ENCODE results near the gene ZC3H10. TPM values are rescaled to one million over a fixed set of nuclear protein-coding genes. Genes with fewer than 3 reads are reported as not detected.

The ZC3H10 gene
- total RNA-seq, 1 experiment from 2014 or later = 8.7 TPM

- intact Hi-C loops (cut with micrococcal nuclease) = no loop called here
- Histone ChIP-seq H3K4me2 (ENCODE audit: low read length) (no peak overlapping the region), H3K79me2 (ENCODE audit: insufficient read depth, low read length) (no peaks in the 10 kb centered on the region), H3K9me2 (ENCODE audit: insufficient read depth) (no peaks in the 10 kb centered on the region), H3K27ac (ENCODE audit: low read depth, low read length) (no peak overlapping the region), H4K20me1 (ENCODE audit: insufficient read depth) (no peaks in the 10 kb centered on the region), H3K4me1 (ENCODE audit: control insufficient read depth in 1 of 2, insufficient read depth in 2 of 2, low read length in 2 of 2) (no peaks in the 10 kb centered on the region), H3K27me3 (ENCODE audit: insufficient read depth, low read length) (no peaks in the 10 kb centered on the region), H3K36me3 (ENCODE audit: control insufficient read depth in 1 of 2, insufficient read depth in 2 of 2, low read length in 2 of 2) (peaks cover 16 to 26% of the 10 kb centered on the region in 2 experiments; a peak in 3 of 4 replicates), H3K9ac (ENCODE audit: low read length) (no peak overlapping the region), H2AFZ (ENCODE audit: low read depth, low read length, poor library complexity, severe bottlenecking) (no peak overlapping the region), H3K4me3 (replicated peaks in 1 of 2; ENCODE audit: low read depth in 1 of 2, low read length in 2 of 2) (no peak overlapping the region), H3K9me3 (ENCODE audit: control insufficient read depth in 1 of 2, insufficient read depth in 1 of 2, low read depth in 1 of 2, low read length in 2 of 2) (no peaks in the 10 kb centered on the region)
- DNase-seq (ENCODE audit: low read depth, low spot score) (no peak), ATAC-seq (no peak)
- no peak for TF ChIP-seq EZH2phosphoT487 (IDR thresholded peaks at IDR 0.05; ENCODE audit: borderline replicate concordance)
- TF ChIP-seq EGR1 (IDR thresholded peaks at IDR 0.05; ENCODE audit: low read depth) = no peak
- no peak for TF ChIP-seq SIN3A (IDR thresholded peaks at IDR 0.05; ENCODE audit: low read depth)
- no peak for TF ChIP-seq ELF1 (IDR thresholded peaks at IDR 0.05; ENCODE audit: borderline replicate concordance, low read depth)
- no peak for TF ChIP-seq CEBPB (IDR thresholded peaks at IDR 0.05; ENCODE audit: low read depth)
- no peak for TF ChIP-seq SP1 (IDR thresholded peaks at IDR 0.05; ENCODE audit: low read depth)
- no peak for TF ChIP-seq MAX (IDR thresholded peaks at IDR 0.05)
- no peak for TF ChIP-seq SRF (IDR thresholded peaks at IDR 0.05; ENCODE audit: low read depth)
- TF ChIP-seq TCF7L2 (IDR thresholded peaks at IDR 0.05; ENCODE audit: borderline replicate concordance, extremely low read depth, insufficient read depth, insufficient read length) = no peak
- no peak for TF ChIP-seq CBX3 (IDR thresholded peaks at IDR 0.05; ENCODE audit: low read depth)
- no peak for TF ChIP-seq FOSL1 (IDR thresholded peaks at IDR 0.05; ENCODE audit: low read depth)
- TF ChIP-seq ZBTB33 (IDR thresholded peaks at IDR 0.05; ENCODE audit: extremely low read depth, insufficient replicate concordance, low read length) = no peak
- no peak for TF ChIP-seq ZFX (IDR thresholded peaks at IDR 0.05)
- TF ChIP-seq POLR2AphosphoS5 (IDR thresholded peaks at IDR 0.05; ENCODE audit: low read depth, low read length) = no peak
- no peak for TF ChIP-seq ZNF274 (IDR thresholded peaks at IDR 0.05; ENCODE audit: low read depth, low read length)
- no peak for TF ChIP-seq RAD21 (IDR thresholded peaks at IDR 0.05; ENCODE audit: low read depth)
- BruUV-seq (replicated peaks) = no TSS peak
- ChIA-PET RAD21 (ENCODE audit: low non-redundant PET in 1 of 2, low total read pairs in 2 of 2, uncharacterized antibody in 2 of 2, unreplicated experiment in 2 of 2) (no interaction called here), CTCF (no interaction called here), POLR2A (no interaction called here)
These were observed 20.3 kb upstream of the ZC3H10 start for GRCh38 chr12:56097738-56098137.
